Mesodermal cell (in vitro differentiated cells): ENCODE results near the gene SKAP1.

Experiments
- H3K27ac ChIP-seq: 2 replicates; pipeline ENCODE4 v1.7.0; 2013; ENCODE audit warnings: mild to moderate bottlenecking, low read depth, low read length, moderate library complexity; ENCODE audit not compliant: severe bottlenecking
- H3K36me3 ChIP-seq: 2 replicates; pipeline ENCODE4 v1.7.1; 2013; ENCODE audit warnings: mild to moderate bottlenecking, low read length, moderate library complexity; ENCODE audit not compliant: control insufficient read depth, insufficient read depth
- H3K4me1 ChIP-seq: one replicate; pipeline ENCODE4 v1.7.1; 2013; ENCODE audit warnings: mild to moderate bottlenecking, low read length; ENCODE audit not compliant: insufficient read depth, control insufficient read depth, poor library complexity, severe bottlenecking
- H3K4me3 ChIP-seq: 2 replicates; pipeline ENCODE4 v1.7.0; 2013; ENCODE audit warnings: low read length, control low read depth, mild to moderate bottlenecking; ENCODE audit not compliant: insufficient read depth, poor library complexity, severe bottlenecking; ENCODE audit errors: extremely low read depth
- H3K9me3 ChIP-seq: 2 replicates; pipeline ENCODE4 v1.7.1; 2013; ENCODE audit warnings: mild to moderate bottlenecking, low read length, moderate library complexity; ENCODE audit not compliant: control insufficient read depth
- WGBS, 2 experiments: methylation state at CpG; one replicate each; pipeline ENCODE4 v1.1.5; 2013; ENCODE audit warnings: missing lambda C conversion rate in 2 of 2; ENCODE audit not compliant: insufficient coverage in 2 of 2; 5-methylcytosine and 5-hydroxymethylcytosine counted together

The SKAP1 gene

DNA sequence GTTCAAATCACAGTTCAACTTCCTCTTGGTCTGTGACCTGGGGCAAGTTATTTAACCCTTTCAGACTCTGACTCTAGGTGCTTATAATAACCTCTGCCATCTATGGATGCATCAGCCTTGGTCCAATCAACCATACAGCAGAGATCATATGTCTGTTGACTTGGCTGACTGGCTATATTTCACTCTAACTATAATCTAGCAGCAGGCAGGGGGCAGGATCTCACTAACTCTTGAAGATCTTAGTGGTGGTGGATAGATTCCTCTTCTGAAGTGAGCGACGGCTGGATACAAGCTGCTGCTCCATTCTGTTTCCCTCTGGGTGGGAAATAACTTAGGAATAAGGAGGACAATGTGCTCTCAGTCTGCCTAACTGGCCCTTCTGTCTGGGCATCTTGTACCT, 146.6 kb downstream of the SKAP1 start:
- Histone ChIP-seq H3K9me3 (no peaks in the 10 kb centered on the region), H3K4me3 (no peak overlapping the region), H3K4me1 (no peaks in the 10 kb centered on the region), H3K27ac (no peak overlapping the region), H3K36me3 (no peaks in the 10 kb centered on the region)
- 100% methylated on average over 2 of the region's 2 CpGs; no CpG with 5 or more reads in 1 of the 2 experiments for WGBS, 2 experiments

DNA sequence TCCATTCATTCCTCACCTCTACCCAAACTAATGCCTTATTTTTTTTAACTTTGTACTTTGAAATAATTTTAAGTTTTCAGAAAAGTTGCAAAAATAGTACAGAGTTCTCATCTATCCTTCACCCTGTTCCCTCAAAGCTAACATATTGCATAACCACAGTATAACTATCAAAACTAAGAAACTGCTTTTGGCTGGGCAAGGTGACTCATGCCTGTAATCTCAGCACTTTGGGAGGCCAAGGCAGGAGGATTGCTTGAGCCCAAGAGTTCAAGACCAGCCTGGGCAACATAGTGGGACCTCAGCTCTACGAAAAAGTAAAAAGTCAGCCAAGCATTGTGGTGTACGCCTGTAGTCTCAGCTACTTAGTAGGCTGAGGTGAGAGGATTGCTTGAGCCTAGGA, 147.7 kb downstream of the SKAP1 start:
- H3K27ac ChIP-seq: no peak overlapping the region
- H3K4me1 ChIP-seq: no peaks in the 10 kb centered on the region
- WGBS, 2 experiments: 93 to 94% methylated on average over 2 of the region's 2 CpGs
- no peaks in the 10 kb centered on the region for H3K9me3 ChIP-seq
- H3K4me3 ChIP-seq: no peak overlapping the region
- no peaks in the 10 kb centered on the region for H3K36me3 ChIP-seq

DNA sequence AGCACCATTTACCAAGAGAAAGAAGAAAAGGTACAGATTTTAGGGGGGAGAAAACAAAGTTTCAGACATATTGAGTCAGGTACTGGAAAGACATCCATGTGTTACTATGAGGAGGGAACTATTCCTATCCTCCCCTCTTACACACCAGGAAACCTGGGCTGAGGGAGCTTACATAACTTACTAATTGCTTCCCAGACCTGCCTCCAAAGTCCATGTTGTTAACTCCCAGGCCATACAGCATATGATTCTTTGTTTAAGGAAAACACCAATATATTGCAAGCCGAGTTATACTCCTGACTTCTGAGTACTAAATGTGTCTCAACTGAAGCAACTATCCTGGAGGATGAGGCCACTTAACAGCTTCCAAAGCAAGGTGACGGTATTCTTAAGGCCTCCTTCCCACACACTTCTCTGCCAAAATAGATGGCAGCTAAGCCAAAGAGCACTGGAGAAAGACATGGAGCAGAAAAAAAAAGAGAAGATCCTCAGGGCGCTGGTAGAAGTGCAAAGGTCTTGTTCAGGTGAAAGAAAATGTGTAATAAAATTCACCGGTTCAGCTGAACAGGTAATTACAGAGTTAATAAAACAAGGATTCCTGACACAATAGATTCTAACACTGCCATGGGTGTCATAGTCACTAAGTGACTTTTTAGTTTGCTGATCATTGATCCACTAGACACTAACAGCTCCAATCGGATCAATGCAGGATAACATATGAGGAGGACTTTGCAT, 151.1 kb downstream of the SKAP1 start:
- no peaks in the 10 kb centered on the region for H3K9me3 ChIP-seq
- WGBS, 2 experiments: 83 to 86% methylated on average over 1 to 2 of the region's 5 CpGs
- no peak overlapping the region for H3K27ac ChIP-seq
- no peaks in the 10 kb centered on the region for H3K4me1 ChIP-seq
- no peak overlapping the region for H3K4me3 ChIP-seq
- no peaks in the 10 kb centered on the region for H3K36me3 ChIP-seq

DNA sequence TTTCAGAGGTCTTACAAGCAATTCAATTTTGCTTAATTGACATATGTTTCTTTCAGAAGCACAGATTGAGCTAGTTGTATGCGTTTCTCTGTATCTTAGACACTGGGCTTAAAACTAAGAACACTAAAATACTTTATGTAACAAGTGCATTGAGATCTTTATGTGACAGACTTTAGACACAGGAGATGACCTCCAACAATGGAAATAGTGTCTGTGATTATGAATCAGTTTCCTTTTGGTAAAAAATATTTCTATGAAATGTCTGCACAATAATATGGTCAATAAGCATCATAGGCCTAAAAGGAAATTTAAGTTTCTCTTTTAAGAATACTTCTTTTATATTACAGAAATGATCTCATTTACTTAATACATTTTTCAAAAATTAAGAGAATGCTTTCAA, 153.2 kb downstream of the SKAP1 start:
- 100% methylated on average over 1 of the region's 1 CpG; no CpG with 5 or more reads in 1 of the 2 experiments for WGBS, 2 experiments
- H3K4me1 ChIP-seq: no peaks in the 10 kb centered on the region
- H3K36me3 ChIP-seq: no peaks in the 10 kb centered on the region
- H3K9me3 ChIP-seq: no peaks in the 10 kb centered on the region
- H3K27ac ChIP-seq: no peak overlapping the region
- no peak overlapping the region for H3K4me3 ChIP-seq

DNA sequence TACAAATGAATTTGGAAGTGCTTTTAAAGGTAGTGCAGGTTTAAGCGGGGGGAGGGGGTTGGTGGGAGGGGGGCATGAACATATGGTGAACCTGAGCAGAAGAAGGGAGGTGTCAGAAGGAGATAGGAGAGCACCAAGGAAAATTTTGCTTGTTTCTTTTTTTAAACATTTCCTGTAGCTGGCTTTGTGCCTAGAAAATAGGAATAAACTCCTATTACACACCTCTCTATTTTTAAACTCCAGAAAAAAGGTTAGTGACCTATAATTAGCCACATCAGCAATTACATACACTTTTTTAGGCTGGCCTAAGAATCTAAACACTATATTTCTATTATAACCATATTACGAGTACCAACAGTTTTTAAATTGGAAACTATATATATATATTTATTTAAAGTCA, 159.1 kb downstream of the SKAP1 start:
- no peak overlapping the region for H3K27ac ChIP-seq
- H3K9me3 ChIP-seq: no peaks in the 10 kb centered on the region
- H3K4me1 ChIP-seq: no peaks in the 10 kb centered on the region
- no peaks in the 10 kb centered on the region for H3K36me3 ChIP-seq
- WGBS, 2 experiments: 100% methylated on average over 1 of the region's 2 CpGs
- H3K4me3 ChIP-seq: no peak overlapping the region

DNA sequence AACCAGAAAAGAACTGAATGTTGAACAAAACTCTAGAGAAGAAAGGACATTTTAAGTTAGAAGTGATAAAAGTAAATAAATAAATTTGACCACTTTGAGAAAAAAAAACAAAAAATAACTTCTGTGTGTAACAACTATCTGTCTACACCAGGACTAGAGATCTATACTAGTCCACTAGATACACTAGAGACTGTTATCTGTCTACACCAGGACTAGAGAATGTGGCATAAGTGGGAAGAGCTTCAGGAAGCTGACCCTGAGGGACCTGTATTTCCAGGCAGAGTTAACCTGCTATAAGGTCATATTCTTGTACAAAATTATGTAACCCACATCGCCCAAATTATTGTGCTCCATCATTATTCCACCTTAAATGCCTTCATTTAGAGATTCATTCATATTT, 160.8 kb downstream of the SKAP1 start:
- Histone ChIP-seq H3K9me3 (no peaks in the 10 kb centered on the region), H3K4me1 (no peaks in the 10 kb centered on the region), H3K27ac (no peak overlapping the region), H3K36me3 (no peaks in the 10 kb centered on the region), H3K4me3 (no peak overlapping the region)
- no CpG with 5 or more reads among the region's 1 CpG for WGBS, 2 experiments

DNA sequence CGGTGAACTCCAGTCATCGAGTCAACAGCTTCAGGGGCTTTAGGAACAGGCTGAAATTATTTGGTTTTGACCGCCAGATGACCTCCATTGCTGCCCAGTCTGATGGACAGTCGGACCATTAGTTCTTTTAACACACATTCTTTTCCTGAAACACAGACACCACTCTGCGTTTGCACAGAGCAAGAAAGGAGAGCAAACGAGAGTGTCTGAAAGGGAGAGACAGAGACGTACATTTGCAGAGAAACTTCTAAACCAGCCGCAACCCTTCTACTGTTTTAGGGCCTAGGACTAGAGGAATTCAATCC, 166.3 kb downstream of the SKAP1 start:
- no peak overlapping the region for H3K4me3 ChIP-seq
- H3K27ac ChIP-seq: no peak overlapping the region
- no peaks in the 10 kb centered on the region for H3K9me3 ChIP-seq
- H3K36me3 ChIP-seq: no peaks in the 10 kb centered on the region
- H3K4me1 ChIP-seq: peaks cover 4% of the 10 kb centered on the region
- WGBS, 2 experiments: 84 to 94% methylated on average over 3 to 4 of the region's 8 CpGs

DNA sequence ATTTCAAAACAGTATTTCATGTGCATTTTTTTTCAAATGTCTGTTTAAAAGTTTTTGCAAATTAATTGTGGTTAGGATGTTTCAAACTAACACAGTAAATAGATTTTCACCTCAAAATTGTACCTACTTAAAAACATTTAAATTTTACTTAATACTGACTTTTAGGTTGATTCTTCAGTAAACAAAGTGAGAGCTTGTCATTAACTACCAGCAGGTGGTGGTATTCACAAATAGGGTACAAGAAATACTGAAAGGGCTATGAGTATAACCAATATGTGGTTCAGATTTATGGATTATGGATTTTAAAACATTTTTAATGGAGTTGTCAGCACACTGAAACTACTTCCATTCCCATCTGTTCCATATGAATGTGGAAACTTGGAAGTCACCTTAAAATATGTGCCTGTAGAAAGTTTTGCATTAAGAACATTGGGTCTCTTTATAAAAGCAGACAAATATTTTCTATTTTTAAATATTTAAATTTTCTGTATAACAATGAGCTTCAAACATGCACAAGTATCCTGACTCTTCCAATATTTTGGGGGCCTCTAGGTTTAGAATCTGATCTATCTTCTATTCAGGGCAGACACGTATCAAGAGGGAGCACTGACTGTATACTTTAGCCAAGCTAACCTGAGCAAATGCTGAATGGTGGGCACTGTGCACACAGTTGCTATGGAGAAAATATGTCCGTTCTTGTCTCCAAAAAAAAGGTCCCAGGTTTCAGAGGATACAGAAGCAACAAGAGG, 166.9 kb downstream of the SKAP1 start:
- Histone ChIP-seq H3K4me3 (no peak overlapping the region), H3K27ac (no peak overlapping the region), H3K36me3 (no peaks in the 10 kb centered on the region), H3K9me3 (no peaks in the 10 kb centered on the region), H3K4me1 (peaks cover 4% of the 10 kb centered on the region)
- WGBS, 2 experiments: 87 to 90% methylated on average over 2 of the region's 2 CpGs

DNA sequence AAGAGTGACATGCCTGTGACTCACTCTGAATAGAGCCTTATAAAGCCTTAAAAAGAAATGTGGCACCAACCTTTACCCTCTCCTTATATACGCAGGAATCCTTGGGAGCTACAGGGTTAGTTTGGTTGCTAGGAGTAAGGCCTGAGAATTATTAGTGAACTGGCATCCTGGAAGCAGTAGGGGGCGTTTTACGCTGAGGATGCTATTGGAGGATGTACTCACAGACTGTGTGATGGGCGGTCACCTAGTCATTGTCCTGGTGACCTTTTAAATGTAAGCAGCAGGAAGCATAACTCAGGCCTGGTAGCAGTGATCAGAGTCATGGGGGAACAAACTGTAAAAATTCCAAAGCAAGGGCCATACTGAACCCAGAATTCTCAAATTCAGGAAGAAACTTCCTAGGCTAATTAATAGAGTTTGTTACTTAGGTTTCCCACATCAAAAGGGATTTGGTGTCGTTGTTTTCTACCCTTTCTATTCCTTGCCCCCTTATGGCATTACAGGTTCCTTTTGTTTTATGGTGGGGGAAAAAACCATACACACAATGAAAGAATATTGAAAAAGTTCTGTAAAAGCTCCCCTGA, 168.6 kb downstream of the SKAP1 start:
- no peak overlapping the region for H3K4me3 ChIP-seq
- no peaks in the 10 kb centered on the region for H3K36me3 ChIP-seq
- WGBS, 2 experiments: 17 to 26% methylated on average over 3 of the region's 5 CpGs
- no peaks in the 10 kb centered on the region for H3K9me3 ChIP-seq
- peaks cover 4% of the 10 kb centered on the region for H3K4me1 ChIP-seq
- H3K27ac ChIP-seq: peak overlapping the region; percentile 18

DNA sequence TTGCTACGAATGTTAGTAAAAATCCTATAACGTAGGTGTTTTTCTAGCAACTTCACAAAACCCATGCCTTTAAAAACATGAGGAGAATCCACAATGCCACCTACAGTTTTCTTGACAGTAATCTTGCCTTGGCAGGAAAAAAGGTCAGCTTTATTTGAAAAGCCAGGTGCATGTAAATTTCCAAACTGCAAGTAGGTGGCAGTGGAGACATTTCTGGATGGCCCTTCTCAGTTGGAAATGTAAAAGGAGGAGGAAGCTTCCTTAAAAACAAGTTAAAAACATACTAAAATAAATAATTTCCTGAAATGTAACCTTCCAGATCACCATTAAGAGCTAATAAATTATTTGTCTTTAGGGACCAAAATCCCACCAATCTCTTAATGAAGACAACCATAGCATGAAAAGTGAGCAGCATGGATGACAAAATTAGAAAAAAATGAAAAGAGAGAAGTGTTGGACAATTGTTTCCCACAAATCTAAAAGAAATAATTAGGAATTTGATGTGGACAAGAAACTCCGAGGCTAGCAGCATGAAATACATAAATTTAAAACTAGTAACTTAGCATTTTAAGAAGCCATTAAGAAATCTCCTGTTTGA, 170.2 kb downstream of the SKAP1 start:
- Histone ChIP-seq H3K27ac (no peak overlapping the region), H3K4me3 (no peak overlapping the region), H3K4me1 (peaks cover 4% of the 10 kb centered on the region), H3K9me3 (no peaks in the 10 kb centered on the region), H3K36me3 (no peaks in the 10 kb centered on the region)
- WGBS, 2 experiments: no CpG with 5 or more reads among the region's 3 CpGs
